GM12892 (cell line): ENCODE data around the gene ZBTB33.

Experiments used
- POLR2A ChIP-seq: IDR thresholded peaks from 2 replicates; pipeline ENCODE4 v1.6.1; 2011; ENCODE audit warnings: low read depth, low read length, control low read depth
- POLR2AphosphoS5 ChIP-seq: IDR thresholded peaks from 2 replicates; pipeline ENCODE4 v1.6.1; 2011; ENCODE audit warnings: low read depth, low read length, control low read depth
- TAF1 ChIP-seq: IDR thresholded peaks from 2 replicates; pipeline ENCODE4 v1.6.1; 2011; ENCODE audit warnings: low read depth, mild to moderate bottlenecking, control low read depth, low read length, borderline replicate concordance

DNA sequence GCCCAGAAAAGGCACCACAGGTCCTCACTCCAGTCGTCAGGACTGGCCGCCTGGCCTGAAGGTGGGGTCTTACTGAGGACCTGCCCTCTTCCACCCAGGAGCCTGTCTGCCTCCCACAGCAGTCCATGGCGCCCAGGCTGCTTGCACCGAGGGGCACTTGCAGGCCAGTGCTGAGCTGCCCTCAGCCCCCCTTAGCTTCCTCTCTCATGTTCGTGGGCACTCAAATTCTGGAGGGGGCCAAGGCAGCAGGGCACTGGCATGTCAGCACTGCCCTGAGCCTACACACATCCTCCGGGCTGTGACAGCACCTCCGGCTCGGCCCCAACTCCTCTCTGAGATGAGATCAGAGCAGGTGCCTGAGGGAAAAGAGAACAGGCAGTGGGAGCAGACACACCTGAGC, 27.2 kb upstream of the ZBTB33 start:
- TF ChIP-seq POLR2A: no peak
- no peak for TF ChIP-seq POLR2AphosphoS5
- TF ChIP-seq TAF1: no peak
